Endothelial cell of umbilical vein (primary cell): Measurements from ENCODE around the gene HPSE2. TPM values are rescaled to one million over a fixed set of nuclear protein-coding genes. Genes with fewer than 3 reads are reported as not detected.

ENCODE experiments used
- BruUV-seq: library from RNA; stranded (reverse); fragments of 400-500 nt; replicated peaks from 2 replicates; lab custom pipeline; 2021; lab: Mats Ljungman, UMichigan
- CTCF ChIA-PET: fragments of 300-600, 350-600 bp; sonication (Branson Sonifier 250); formaldehyde crosslinking; loops from one replicate; lab custom pipeline; 2021; ENCODE audit warnings: antibody characterized with exemption, inconsistent platforms; lab: Charles Lee
- POLR2A ChIA-PET: fragments of 300-600, 350-600 bp; sonication (Branson Sonifier 250); formaldehyde crosslinking; loops from one replicate; lab custom pipeline; 2021; ENCODE audit warnings: antibody characterized with exemption, inconsistent platforms; lab: Charles Lee
- DNase-seq: peaks from one replicate; pipeline ENCODE4 v3.0.0-alpha.2; 2011; ENCODE audit warnings: low read depth, low spot score
- FAIRE-seq: peaks from 2 replicates; lab custom pipeline; 2011; peaks lifted over from hg19 to GRCh38; lab: Jason Lieb, UNC
- H2AFZ ChIP-seq: 2 replicates; pipeline ENCODE4 v1.6.0; 2012; ENCODE audit warnings: low read depth, low read length, control low read depth, inconsistent platforms
- H3K27ac ChIP-seq: 2 replicates; pipeline ENCODE4 v1.5.1; 2011; ENCODE audit warnings: low read depth, mild to moderate bottlenecking, control low read depth, low read length, moderate library complexity; ENCODE audit not compliant: insufficient read depth
- H3K27me3 ChIP-seq, 2 experiments: 2 replicates each; pipeline versions ENCODE4 v1.6.0 to v1.6.1; 2011; ENCODE audit warnings: low read length in 2 of 2, mixed read lengths in 1 of 2; ENCODE audit not compliant: control insufficient read depth in 2 of 2, insufficient read depth in 2 of 2
- H3K36me3 ChIP-seq, 2 experiments: 2 replicates in 1 of 2; 3 replicates in 1 of 2; pipeline ENCODE4 v1.5.1; 2011; ENCODE audit warnings: low read length in 2 of 2, mild to moderate bottlenecking in 1 of 2, moderate library complexity in 1 of 2; ENCODE audit not compliant: control insufficient read depth in 2 of 2, insufficient read depth in 2 of 2; ENCODE audit errors: extremely low read depth in 1 of 2
- H3K4me1 ChIP-seq: 3 replicates; pipeline ENCODE4 v1.5.1; 2011; ENCODE audit warnings: mild to moderate bottlenecking, low read length; ENCODE audit not compliant: control insufficient read depth, insufficient read depth; ENCODE audit errors: extremely low read depth
- H3K4me2 ChIP-seq: 2 replicates; pipeline ENCODE4 v1.6.1; 2011; ENCODE audit warnings: low read length, control low read depth, mixed read lengths; ENCODE audit not compliant: insufficient read depth
- H3K4me3 ChIP-seq, 3 experiments: fragments of 200-600 bp in 1 of 3; sonication (generic), shearing (Covaris generic) in 1 of 3; replicated peaks in 1 of 3; 2 replicates each; pipeline ENCODE4 v1.5.1; 2011 to 2016; ENCODE audit warnings: control low read depth in 3 of 3, low read length in 3 of 3, mild to moderate bottlenecking in 2 of 3, inconsistent platforms in 1 of 3, low read depth in 1 of 3, moderate library complexity in 1 of 3; ENCODE audit not compliant: insufficient read depth in 1 of 3
- H3K79me2 ChIP-seq: 2 replicates; pipeline ENCODE4 v1.6.0; 2012; ENCODE audit warnings: low read length, inconsistent platforms; ENCODE audit not compliant: control insufficient read depth, insufficient read depth
- H3K9ac ChIP-seq: replicated peaks from 2 replicates; pipeline ENCODE3; 2011; ENCODE audit warnings: low read length, control low read depth; ENCODE audit not compliant: insufficient read depth; ENCODE audit errors: extremely low read depth
- H3K9me1 ChIP-seq: replicated peaks from 3 replicates; pipeline ENCODE4 v1.6.0; 2011; ENCODE audit warnings: mild to moderate bottlenecking, low read length; ENCODE audit not compliant: control insufficient read depth, insufficient read depth; ENCODE audit errors: extremely low read depth
- H3K9me3 ChIP-seq: replicated peaks from 2 replicates; pipeline ENCODE4 v1.5.1; 2012; ENCODE audit warnings: low read length, inconsistent platforms; ENCODE audit not compliant: control insufficient read depth, insufficient read depth
- H4K20me1 ChIP-seq: replicated peaks from 2 replicates; pipeline ENCODE3; 2011; ENCODE audit warnings: mild to moderate bottlenecking, low read length; ENCODE audit not compliant: control insufficient read depth, insufficient read depth; ENCODE audit errors: extremely low read depth
- EZH2 ChIP-seq: IDR thresholded peaks from 2 replicates; pipeline ENCODE4 v1.6.1; 2012; ENCODE audit warnings: borderline replicate concordance, low read depth, mild to moderate bottlenecking, moderate library complexity, low read length, inconsistent platforms; ENCODE audit not compliant: severe bottlenecking
- FOS ChIP-seq: IDR thresholded peaks from 2 replicates; pipeline ENCODE4 v1.6.1; 2011; ENCODE audit warnings: mild to moderate bottlenecking, low read length, moderate library complexity, borderline replicate concordance; ENCODE audit not compliant: insufficient read depth
- GATA2 ChIP-seq: IDR thresholded peaks from 2 replicates; pipeline ENCODE4 v1.7.0; 2011; ENCODE audit warnings: low read depth, mild to moderate bottlenecking, moderate library complexity, mixed read lengths, low read length; ENCODE audit not compliant: insufficient read length, insufficient read depth
- JUN ChIP-seq: IDR thresholded peaks from 2 replicates; pipeline ENCODE4 v1.6.1; 2011; ENCODE audit warnings: borderline replicate concordance, low read depth; ENCODE audit not compliant: insufficient read length, insufficient read depth
- MYC ChIP-seq: IDR thresholded peaks from one replicate; pipeline ENCODE4 v1.6.1; 2011; ENCODE audit warnings: mild to moderate bottlenecking, low read depth, low read length
- POLR2A ChIP-seq: IDR thresholded peaks from 2 replicates; pipeline ENCODE4 v1.6.1; 2012; ENCODE audit warnings: low read depth, mild to moderate bottlenecking, control low read depth, low read length
- dilution Hi-C: fragments of 300-500 bp; cut with MboI; formaldehyde crosslinking; loops from one replicate; pipeline ENCODE4 v1.15.0; 2019; ENCODE audit warnings: low sequenced_read_pairs; ENCODE audit not compliant: extremely low pct_ligation_motif_present
- intact Hi-C: fragments of 100-400 bp; cut with micrococcal nuclease; formaldehyde crosslinking; loops from one replicate; pipeline ENCODE4 v1.10.0; 2022
- polyA plus RNA-seq, 4 experiments: library from polyadenylated mRNA; depleted of rRNA in 3 of 4; stranded (reverse) in 3 of 4; unstranded in 1 of 4; fragments of >200 nt; gene quantifications; 2 replicates each; pipeline versions ENCODE4 v1.2.1 to v1.2.3, GENCODE V29; 2011 to 2012; ENCODE audit warnings: missing spikeins in 1 of 4
- total RNA-seq: library from RNA; stranded (reverse); gene quantifications from 2 replicates; pipeline ENCODE4 v1.2.3, GENCODE V29; 2021

The HPSE2 gene
- total and polyA plus RNA-seq, 2 donors (not counting 3 experiments of a cell fraction or from before 2014, with no cell fraction given) = not detected

DNA sequence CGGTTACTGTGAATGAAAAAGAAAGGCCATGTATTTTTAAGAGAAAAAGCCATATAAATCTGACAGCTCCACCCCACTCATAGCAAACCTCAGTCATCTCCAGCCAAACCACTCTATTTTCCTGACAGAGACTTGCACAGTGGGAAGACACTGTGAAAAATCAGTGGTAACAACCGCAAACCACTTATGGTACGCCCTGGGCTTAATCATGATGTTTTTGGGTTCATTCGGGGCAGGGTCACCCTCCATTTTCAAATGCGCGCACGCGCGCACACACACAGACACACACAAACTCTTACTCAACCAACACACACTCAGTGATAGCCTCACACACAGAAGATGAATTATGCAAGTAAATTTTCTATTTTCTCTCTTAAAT lies 706.9 kb downstream of the HPSE2 start:
- Histone ChIP-seq H3K79me2 (no peaks in the 10 kb centered on the region), H3K9me3 (no peaks in the 10 kb centered on the region), H3K9me1 (no peaks in the 10 kb centered on the region), H3K9ac (no peak overlapping the region), H3K4me3 (no peak overlapping the region), H3K27me3 (no peaks in the 10 kb centered on the region), H2AFZ (no peak overlapping the region), H4K20me1 (no peaks in the 10 kb centered on the region), H3K4me2 (no peak overlapping the region), H3K27ac (peak overlapping the region; percentile 44), H3K36me3 (no peaks in the 10 kb centered on the region), H3K4me1 (peaks cover 10% of the 10 kb centered on the region)
- TF ChIP-seq POLR2A (no peak), MYC (no peak), GATA2 (no peak)
- FAIRE-seq (no peak), DNase-seq (no peak)
- POLR2A ChIA-PET = no interaction called here
- intact Hi-C loops (loop anchor here (1.0 kb wide), 1 partner anchor 28 kb away; no protein-coding TSS in a partner anchor), dilution Hi-C loops (no loop called here)
- no TSS peak for BruUV-seq
- CTCF ChIA-PET = no interaction called here

DNA sequence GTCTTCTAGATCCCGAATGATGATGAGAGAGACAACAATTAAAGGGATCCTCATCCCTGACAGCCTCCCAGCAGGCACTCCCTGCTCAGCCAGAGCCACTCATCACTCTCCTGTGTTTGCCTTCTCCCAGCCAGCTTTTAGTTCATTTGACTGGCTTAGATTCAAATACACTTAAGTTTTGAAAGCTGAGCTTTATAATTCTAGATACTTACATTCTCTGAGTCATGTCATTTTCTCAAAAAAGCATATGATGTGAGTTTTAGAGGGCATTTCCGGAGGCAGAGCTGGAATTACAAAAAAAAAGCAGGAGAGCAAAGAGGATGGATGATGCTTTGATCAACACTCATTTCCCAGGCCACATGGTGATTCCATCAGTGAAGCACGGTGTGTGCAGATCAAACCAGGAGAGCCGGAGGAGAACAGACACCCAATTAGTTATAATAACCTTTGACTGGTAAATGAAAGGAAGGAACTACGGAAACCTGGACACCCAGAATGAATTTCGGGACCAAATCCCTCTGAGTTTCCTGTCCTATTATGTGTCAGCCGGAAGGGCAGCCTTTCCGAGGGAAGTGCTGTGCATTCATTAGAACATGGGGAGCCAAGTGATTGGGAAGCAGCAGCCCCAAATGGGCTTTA lies 707.4 kb downstream of the HPSE2 start:
- Histone ChIP-seq H3K79me2 (no peaks in the 10 kb centered on the region), H3K4me3 (no peak overlapping the region), H3K9me1 (no peaks in the 10 kb centered on the region), H3K9ac (no peak overlapping the region), H2AFZ (no peak overlapping the region), H3K4me2 (no peak overlapping the region), H3K4me1 (peaks cover 10% of the 10 kb centered on the region), H3K36me3 (no peaks in the 10 kb centered on the region), H3K27me3 (no peaks in the 10 kb centered on the region), H3K27ac (peak overlapping the region; percentile 44), H3K9me3 (no peaks in the 10 kb centered on the region), H4K20me1 (no peaks in the 10 kb centered on the region)
- TF ChIP-seq FOS (peak; percentile 57), GATA2 (peak; percentile 7), EZH2 (no peak), JUN (peak; percentile 27)
- dilution Hi-C loops = no loop called here
- intact Hi-C loops = loop anchor here (1.0 kb wide), 1 partner anchor 28 kb away; no protein-coding TSS in a partner anchor
- ChIA-PET POLR2A (no interaction called here), CTCF (interaction anchor here (0.7 kb wide), 1 partner anchor 10 kb away, joined by 3 read pairs; no protein-coding TSS in a partner anchor)
- no TSS peak for BruUV-seq
- FAIRE-seq = peak; percentile 66
- DNase-seq = peak; percentile 63
